T-cell (primary cell): Measurements from ENCODE around the gene RFTN1. TPM values are rescaled to one million over a fixed set of nuclear protein-coding genes. Genes with fewer than 3 reads are reported as not detected.
A peak's percentile ranks its signal among the peaks of the same experiment; 100 is the strongest.

Source experiments
- ATAC-seq, 4 experiments: fragments of 200-7000 bp in 3 of 4; fragments of 150-1000 bp in 1 of 4; cut with Tn5 transposase; replicated peaks in 1 of 4; 1 replicate in 3 of 4; 2 replicates in 1 of 4; pipeline ENCODE4 v1.10.0; 2021; ENCODE audit warnings: moderate library complexity in 3 of 4, mild to moderate bottlenecking in 2 of 4, moderate number of reproducible peaks in 1 of 4
- CTCF ChIA-PET, 2 donors: fragments of 300-600 bp; sonication (Branson Sonifier 250); formaldehyde crosslinking; loops; one replicate each; lab custom pipeline; 2022; ENCODE audit warnings: antibody characterized with exemption in 2 of 2; lab: Charles Lee
- POLR2A ChIA-PET, 2 donors: fragments of 300-600 bp; sonication (Branson Sonifier 250); formaldehyde crosslinking; loops; one replicate each; lab custom pipeline; 2022; ENCODE audit warnings: antibody characterized with exemption in 2 of 2; lab: Charles Lee
- DNase-seq, 35 experiments: peaks; one replicate each; pipeline versions ENCODE4 v3.0.0 to v3.0.0-alpha.2; 2013 to 2023
- H3K27ac ChIP-seq: one replicate; pipeline ENCODE4 v1.5.1; 2013; ENCODE audit warnings: low read length
- H3K27me3 ChIP-seq, 2 experiments: replicated peaks in 1 of 2; 1 replicate in 1 of 2; 2 replicates in 1 of 2; pipeline versions ENCODE4 v1.6.1 to v1.7.0; 2013; ENCODE audit warnings: low read length in 1 of 2, mixed read lengths in 1 of 2; ENCODE audit not compliant: control insufficient read depth in 2 of 2, insufficient read depth in 2 of 2; ENCODE audit errors: extremely low read depth in 1 of 2
- H3K36me3 ChIP-seq, 2 donors: 1 replicate in 1 of 2; 2 replicates in 1 of 2; pipeline versions ENCODE4 v1.6.1 to v1.7.0; 2013; ENCODE audit warnings: low read length in 1 of 2; ENCODE audit not compliant: control insufficient read depth in 2 of 2, insufficient read depth in 1 of 2; ENCODE audit errors: extremely low read depth in 1 of 2
- H3K4me1 ChIP-seq, 2 experiments: 1 replicate in 1 of 2; 2 replicates in 1 of 2; pipeline versions ENCODE4 v1.6.1 to v1.7.0; 2013; ENCODE audit warnings: low read length in 2 of 2, mixed read lengths in 1 of 2; ENCODE audit not compliant: insufficient read depth in 2 of 2, control insufficient read depth in 1 of 2; ENCODE audit errors: extremely low read depth in 1 of 2
- H3K4me3 ChIP-seq, 2 donors: 1 replicate in 1 of 2; 2 replicates in 1 of 2; pipeline versions ENCODE4 v1.5.1 to v1.7.0; 2013; ENCODE audit warnings: mild to moderate bottlenecking in 2 of 2, low read length in 1 of 2, moderate library complexity in 1 of 2; ENCODE audit not compliant: control insufficient read depth in 1 of 2; ENCODE audit errors: extremely low read depth in 1 of 2
- H3K9me3 ChIP-seq: 2 replicates; pipeline ENCODE4 v1.7.0; 2013
- H3K27ac Mint-ChIP-seq, 2 donors: one replicate each; pipeline ENCODE4 v1.8.0; 2020 to 2021; ENCODE audit warnings: mild to moderate bottlenecking in 2 of 2, mixed read lengths in 2 of 2
- H3K27me3 Mint-ChIP-seq, 2 donors: one replicate each; pipeline ENCODE4 v1.8.0; 2021 to 2022; ENCODE audit warnings: mixed read lengths in 2 of 2
- H3K36me3 Mint-ChIP-seq: one replicate; pipeline ENCODE4 v1.8.0; 2021; ENCODE audit warnings: mixed read lengths
- H3K4me1 Mint-ChIP-seq, 3 donors: one replicate each; pipeline ENCODE4 v1.8.0; 2020 to 2022; ENCODE audit warnings: mixed read lengths in 3 of 3, mild to moderate bottlenecking in 1 of 3
- H3K4me3 Mint-ChIP-seq, 3 donors: one replicate each; pipeline ENCODE4 v1.8.0; 2020 to 2022; ENCODE audit warnings: mild to moderate bottlenecking in 3 of 3, mixed read lengths in 3 of 3, moderate library complexity in 3 of 3
- H3K9me3 Mint-ChIP-seq, 3 donors: one replicate each; pipeline ENCODE4 v1.8.0; 2020 to 2022; ENCODE audit warnings: mixed read lengths in 3 of 3
- WGBS: methylation state at CpG from one replicate; pipeline ENCODE4 v1.1.5; 2013; ENCODE audit warnings: missing lambda C conversion rate; ENCODE audit not compliant: insufficient coverage; 5-methylcytosine and 5-hydroxymethylcytosine counted together
- total RNA-seq, 35 experiments: library from RNA in 6 of 35; stranded (reverse) in 6 of 35; fragments of 120-200 nt in 1 of 35; gene quantifications; one replicate each; pipeline versions ENCODE4 v1.2.1 to v1.2.4 and lab custom pipeline; 2013 to 2026

The RFTN1 gene
- total RNA-seq, 5 donors from 2014 or later (not counting 1 experiment from before 2014, with no cell fraction given): 55.5 to 73.4 (median 70.7) TPM

GRCh38 chr3:16514755-16515353 is 1.4 kb upstream of the RFTN1 start:
- Histone ChIP-seq H3K4me3 (no peak overlapping the region), H3K4me1 (peaks cover 31 to 58% of the 10 kb centered on the region in 2 experiments), H3K27me3 (no peaks in the 10 kb centered on the region), H3K27ac (peak overlapping the region; percentile 51), H3K36me3 (no peaks in the 10 kb centered on the region), H3K9me3 (no peaks in the 10 kb centered on the region)
- Mint-ChIP-seq H3K27ac (peak overlapping the region; percentile 47 to 82), H3K9me3 (no peaks in the 10 kb centered on the region), H3K4me3 (peak overlapping the region; percentile 61 to 97 (median 73)), H3K36me3 (no peaks in the 10 kb centered on the region), H3K4me1 (peaks cover 55 to 63% (median 61%) of the 10 kb centered on the region in 3 donors), H3K27me3 (no peaks in the 10 kb centered on the region)
- 90% methylated on average over 3 of the region's 5 CpGs for WGBS
- ATAC-seq: no peak
- DNase-seq: no peak
- POLR2A ChIA-PET: interaction anchor here (0.6 to 0.7 kb wide), 2 partner anchors 158 to 250 kb away, joined by 4 read pairs; no protein-coding TSS in a partner anchor
- CTCF ChIA-PET: interaction anchor here in 1 of 2 donors (1.0 kb wide), 1 partner anchor 247 kb away, joined by 3 read pairs; no protein-coding TSS in a partner anchor

GRCh38 chr3:16514021-16514700 is 662 bp upstream of the RFTN1 start:
- no peaks in the 10 kb centered on the region for H3K36me3 Mint-ChIP-seq
- CTCF ChIA-PET: interaction anchor here in 1 of 2 donors (1.0 kb wide), 1 partner anchor 247 kb away, joined by 3 read pairs; no protein-coding TSS in a partner anchor
- no peak for DNase-seq
- no peaks in the 10 kb centered on the region for H3K27me3 Mint-ChIP-seq
- H3K4me3 Mint-ChIP-seq: peak overlapping the region; percentile 73 to 98 (median 97)
- Histone ChIP-seq H3K4me3 (peak overlapping the region; percentile 89 to 91), H3K4me1 (peaks cover 37 to 62% of the 10 kb centered on the region in 2 experiments), H3K27me3 (no peaks in the 10 kb centered on the region), H3K9me3 (no peaks in the 10 kb centered on the region), H3K36me3 (no peaks in the 10 kb centered on the region), H3K27ac (peak overlapping the region; percentile 51)
- ATAC-seq: no peak
- WGBS: 37% methylated on average over 2 of the region's 9 CpGs
- POLR2A ChIA-PET: interaction anchor here (0.5 to 0.7 kb wide), 3 partner anchors 60 to 157 kb away, joined by 3 to 4 read pairs (median 4); no protein-coding TSS in a partner anchor
- peak overlapping the region; percentile 82 to 88 for H3K27ac Mint-ChIP-seq
- H3K4me1 Mint-ChIP-seq: peaks cover 58 to 67% (median 66%) of the 10 kb centered on the region in 3 donors
- H3K9me3 Mint-ChIP-seq: no peaks in the 10 kb centered on the region

GRCh38 chr3:16512435-16513140 is 911 bp downstream of the RFTN1 start:
- POLR2A ChIA-PET: interaction anchor here (0.7 to 1.6 kb wide), 11 partner anchors 16 to 248 kb away, joined by 3 to 18 read pairs (median 5); partner anchors contain the start of genes DPH3 (in 1 of the 2) and OXNAD1 (in 1 of the 2)
- peak; percentile 37 to 59 (median 53) for ATAC-seq
- no peaks in the 10 kb centered on the region for H3K27me3 ChIP-seq
- H3K4me1 Mint-ChIP-seq: peaks cover 71 to 79% (median 77%) of the 10 kb centered on the region in 3 donors
- peak; percentile 17 to 72 (median 47) for DNase-seq
- no peaks in the 10 kb centered on the region for H3K27me3 Mint-ChIP-seq
- H3K36me3 ChIP-seq: no peaks in the 10 kb centered on the region
- H3K9me3 ChIP-seq: no peaks in the 10 kb centered on the region
- CTCF ChIA-PET: interaction anchor here (0.6 to 1.3 kb wide), 8 partner anchors 14 to 620 kb away, joined by 3 to 8 read pairs (median 4); no protein-coding TSS in a partner anchor
- peak overlapping the region; percentile 88 for H3K27ac ChIP-seq
- peak overlapping the region; percentile 89 to 94 for H3K27ac Mint-ChIP-seq
- WGBS: under 1% methylated on average over 23 of the region's 37 CpGs
- no peaks in the 10 kb centered on the region for H3K9me3 Mint-ChIP-seq
- H3K36me3 Mint-ChIP-seq: peaks cover 3% of the 10 kb centered on the region
- peak overlapping the region; percentile 89 to 91 for H3K4me3 ChIP-seq
- H3K4me3 Mint-ChIP-seq: peak overlapping the region; percentile 97 to 98 (median 97)
- peaks cover 40 to 75% of the 10 kb centered on the region in 2 experiments for H3K4me1 ChIP-seq

GRCh38 chr3:16511681-16512434 is 1.6 kb downstream of the RFTN1 start:
- POLR2A ChIA-PET: interaction anchor here (0.6 to 1.6 kb wide), 20 partner anchors 14 to 905 kb away, joined by 3 to 18 read pairs (median 4); partner anchors contain the start of genes DPH3 (in 1 of the 2) and OXNAD1 (in 1 of the 2)
- H3K9me3 ChIP-seq: no peaks in the 10 kb centered on the region
- CTCF ChIA-PET: interaction anchor here (0.6 to 1.3 kb wide), 10 partner anchors 15 to 621 kb away, joined by 3 to 8 read pairs (median 3); no protein-coding TSS in a partner anchor
- no peaks in the 10 kb centered on the region for H3K27me3 Mint-ChIP-seq
- no peaks in the 10 kb centered on the region for H3K27me3 ChIP-seq
- no peaks in the 10 kb centered on the region for H3K9me3 Mint-ChIP-seq
- peaks cover 5% of the 10 kb centered on the region for H3K36me3 Mint-ChIP-seq
- peak overlapping the region; percentile 89 to 94 for H3K27ac Mint-ChIP-seq
- H3K4me3 Mint-ChIP-seq: peak overlapping the region; percentile 97 to 98 (median 97)
- peaks cover 76 to 83% (median 83%) of the 10 kb centered on the region in 3 donors for H3K4me1 Mint-ChIP-seq
- 0% methylated on average over 7 of the region's 11 CpGs for WGBS
- peak; percentile 39 to 93 (median 84) for DNase-seq
- peak overlapping the region; percentile 88 for H3K27ac ChIP-seq
- H3K36me3 ChIP-seq: no peaks in the 10 kb centered on the region
- ATAC-seq: peak; percentile 68 to 88 (median 70)
- H3K4me1 ChIP-seq: peaks cover 42 to 75% of the 10 kb centered on the region in 2 experiments
- peak overlapping the region; percentile 89 to 91 for H3K4me3 ChIP-seq

- peaks cover 10% of the 10 kb centered on the region for H3K36me3 Mint-ChIP-seq
- H3K4me1 Mint-ChIP-seq: peaks cover 78 to 83% (median 81%) of the 10 kb centered on the region in 3 donors
- Histone ChIP-seq H3K27me3 (no peaks in the 10 kb centered on the region), H3K4me3 (no peak overlapping the region), H3K36me3 (no peaks in the 10 kb centered on the region), H3K9me3 (no peaks in the 10 kb centered on the region), H3K4me1 (peaks cover 39 to 67% of the 10 kb centered on the region in 2 experiments), H3K27ac (peak overlapping the region; percentile 88)
- no CpG with 5 or more reads among the region's 3 CpGs for WGBS
- POLR2A ChIA-PET: interaction anchor here (1.0 to 1.6 kb wide), 5 partner anchors 15 to 225 kb away, joined by 3 to 11 read pairs (median 5); no protein-coding TSS in a partner anchor
- H3K4me3 Mint-ChIP-seq: peak overlapping the region; percentile 40 to 97 (median 97)
- no peaks in the 10 kb centered on the region for H3K27me3 Mint-ChIP-seq
- DNase-seq (peak in 1 of 35 experiments; percentile 37), ATAC-seq (no peak)
- peak overlapping the region; percentile 89 to 94 for H3K27ac Mint-ChIP-seq
- no peaks in the 10 kb centered on the region for H3K9me3 Mint-ChIP-seq
- CTCF ChIA-PET: interaction anchor here in 1 of 2 donors (1.0 to 1.5 kb wide), 3 partner anchors 15 to 221 kb away, joined by 3 to 4 read pairs (median 3); no protein-coding TSS in a partner anchor
Measured at GRCh38 chr3:16510620-16511319, 2.7 kb downstream of the RFTN1 start.
